HEK293 (cell line): ENCODE data around the gene CEP68.

ENCODE experiments used
- BCL11B ChIP-seq: fragments of 450-650 bp; formaldehyde crosslinking; IDR thresholded peaks from 2 replicates; pipeline ENCODE4 v1.5.1; 2016; ENCODE audit warnings: low read depth, missing biosample characterization, missing genetic modification characterization
- GLI4 ChIP-seq: fragments of 450-650 bp; formaldehyde crosslinking; IDR thresholded peaks from 2 replicates; pipeline ENCODE4 v1.5.1; 2016; ENCODE audit warnings: missing biosample characterization, missing genetic modification characterization
- SP3 ChIP-seq: fragments of 450-650 bp; formaldehyde crosslinking; IDR thresholded peaks from 2 replicates; pipeline ENCODE4 v1.5.1; 2016; ENCODE audit warnings: missing biosample characterization, missing genetic modification characterization
- ZBTB8A ChIP-seq: fragments of 450-650 bp; formaldehyde crosslinking; IDR thresholded peaks from 2 replicates; pipeline ENCODE4 v1.5.1; 2016; ENCODE audit warnings: missing biosample characterization, missing genetic modification characterization
- ZNF112 ChIP-seq: fragments of 450-650 bp; formaldehyde crosslinking; IDR thresholded peaks from 2 replicates; pipeline ENCODE4 v1.5.0; 2017; ENCODE audit warnings: missing biosample characterization, missing genetic modification characterization
- ZNF157 ChIP-seq: fragments of 450-650 bp; formaldehyde crosslinking; IDR thresholded peaks from 2 replicates; pipeline ENCODE4 v1.5.1; 2016; ENCODE audit warnings: missing biosample characterization, missing genetic modification characterization
- ZNF175 ChIP-seq: fragments of 450-650 bp; formaldehyde crosslinking; IDR thresholded peaks from 2 replicates; pipeline ENCODE4 v1.5.1; 2016; ENCODE audit warnings: missing biosample characterization, missing genetic modification characterization
- ZNF2 ChIP-seq: fragments of 450-650 bp; formaldehyde crosslinking; IDR thresholded peaks from 2 replicates; pipeline ENCODE4 v1.5.1; 2016; ENCODE audit warnings: missing biosample characterization, missing genetic modification characterization
- ZNF266 ChIP-seq: fragments of 450-650 bp; formaldehyde crosslinking; IDR thresholded peaks from 2 replicates; pipeline ENCODE4 v1.5.1; 2016; ENCODE audit warnings: missing biosample characterization, missing genetic modification characterization, low read depth
- ZNF324 ChIP-seq: fragments of 450-650 bp; formaldehyde crosslinking; IDR thresholded peaks from 2 replicates; pipeline ENCODE4 v1.5.1; 2016; ENCODE audit warnings: missing biosample characterization, missing genetic modification characterization
- ZNF341 ChIP-seq: fragments of 450-650 bp; formaldehyde crosslinking; IDR thresholded peaks from 2 replicates; pipeline ENCODE4; 2016; ENCODE audit warnings: low read depth, missing biosample characterization, missing genetic modification characterization
- ZNF501 ChIP-seq: fragments of 450-650 bp; formaldehyde crosslinking; IDR thresholded peaks from 2 replicates; pipeline ENCODE4 v1.5.1; 2016; ENCODE audit warnings: missing biosample characterization, missing genetic modification characterization
- ZNF561 ChIP-seq: fragments of 450-650 bp; IDR thresholded peaks from 2 replicates; pipeline ENCODE4 v1.5.1; 2018; ENCODE audit warnings: missing biosample characterization, missing genetic modification characterization, borderline replicate concordance
- ZNF785 ChIP-seq: fragments of 450-650 bp; formaldehyde crosslinking; IDR thresholded peaks from 2 replicates; pipeline ENCODE4 v1.5.1; 2016; ENCODE audit warnings: missing biosample characterization, missing genetic modification characterization
- ZNF791 ChIP-seq: fragments of 450-650 bp; formaldehyde crosslinking; IDR thresholded peaks from 2 replicates; pipeline ENCODE4 v1.5.1; 2016; ENCODE audit warnings: missing biosample characterization, missing genetic modification characterization
- ZNF792 ChIP-seq: fragments of 450-650 bp; formaldehyde crosslinking; IDR thresholded peaks from 2 replicates; pipeline ENCODE4 v1.5.1; 2016; ENCODE audit warnings: missing biosample characterization, missing genetic modification characterization
- ZSCAN16 ChIP-seq: fragments of 450-650 bp; formaldehyde crosslinking; IDR thresholded peaks from 2 replicates; pipeline ENCODE4 v1.5.1; 2016; ENCODE audit warnings: missing biosample characterization, missing genetic modification characterization
- TF ChIP-seq, protein P1 (sequence below): fragments of 450-650 bp; formaldehyde crosslinking; IDR thresholded peaks from 2 replicates; pipeline ENCODE4 v1.5.1; 2016; ENCODE audit warnings: missing biosample characterization, missing genetic modification characterization, borderline replicate concordance
- TF ChIP-seq, protein P2 (sequence below): fragments of 450-650 bp; formaldehyde crosslinking; IDR thresholded peaks from 2 replicates; pipeline ENCODE4 v1.5.1; 2016; ENCODE audit warnings: missing biosample characterization, missing genetic modification characterization
- TF ChIP-seq, protein P3 (sequence below): fragments of 450-650 bp; formaldehyde crosslinking; IDR thresholded peaks from 2 replicates; pipeline ENCODE4 v1.5.1; 2016; ENCODE audit warnings: missing biosample characterization, missing genetic modification characterization
- TF ChIP-seq, protein P4 (sequence below): fragments of 450-650 bp; formaldehyde crosslinking; IDR thresholded peaks from 2 replicates; pipeline ENCODE4 v1.5.1; 2017; ENCODE audit warnings: missing biosample characterization, missing genetic modification characterization
- TF ChIP-seq, protein P5 (sequence below): fragments of 450-650 bp; formaldehyde crosslinking; IDR thresholded peaks from 2 replicates; pipeline ENCODE4 v1.5.1; 2016; ENCODE audit warnings: missing biosample characterization, missing genetic modification characterization
- TF ChIP-seq, protein P6 (sequence below): fragments of 450-650 bp; formaldehyde crosslinking; IDR thresholded peaks from 2 replicates; pipeline ENCODE4 v1.5.1; 2016; ENCODE audit warnings: missing biosample characterization, missing genetic modification characterization

CEP68 gene

DNA sequence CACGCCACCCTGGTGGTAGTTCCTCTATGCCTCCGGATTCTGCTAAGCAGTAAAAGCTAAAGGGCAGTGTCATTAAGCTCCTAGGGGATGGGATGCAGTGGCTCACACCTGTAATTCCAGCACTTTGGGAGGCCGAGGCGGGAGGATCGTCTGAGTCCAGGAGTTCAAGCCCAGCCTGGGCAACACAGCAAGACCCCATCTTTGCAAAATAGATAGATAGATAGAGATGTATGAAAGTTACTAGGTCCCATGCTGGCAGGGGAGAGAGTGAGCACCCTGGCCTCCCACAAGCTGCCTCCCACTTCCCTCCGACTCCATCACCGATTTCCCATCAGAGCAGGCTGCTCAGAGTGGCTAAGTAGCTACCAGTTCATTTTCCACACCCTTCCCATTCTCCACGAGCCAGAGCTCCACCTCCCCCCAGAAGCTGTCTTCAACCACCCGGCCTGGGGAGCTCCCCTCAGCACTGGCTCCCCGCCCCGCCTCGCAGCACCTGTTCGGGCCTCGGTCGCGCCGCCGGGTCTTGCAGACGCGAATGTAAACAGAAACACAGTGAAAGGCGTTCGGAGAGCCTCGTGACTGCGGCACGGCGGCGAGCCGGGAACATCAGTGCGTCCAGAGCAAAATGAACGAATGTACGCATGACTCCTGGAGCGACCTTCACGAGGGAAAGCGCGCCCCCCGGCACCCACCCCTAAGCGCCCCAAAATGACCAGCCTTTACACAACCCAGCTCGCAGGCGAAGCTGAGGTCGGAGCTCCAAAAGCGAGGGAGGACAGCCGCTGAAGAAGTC lies 598 bp upstream of the CEP68 start (continued):
- no peak for TF ChIP-seq GLI4
- no peak for TF ChIP-seq ZNF175 (tag by site-specific recombination)
- TF ChIP-seq ZNF324: 0 out of 2 replicates have a peak, but pooled peaks have one; percentile 29
- TF ChIP-seq ZNF561 (tag by site-specific recombination): no peak
- TF ChIP-seq, protein P1, sequence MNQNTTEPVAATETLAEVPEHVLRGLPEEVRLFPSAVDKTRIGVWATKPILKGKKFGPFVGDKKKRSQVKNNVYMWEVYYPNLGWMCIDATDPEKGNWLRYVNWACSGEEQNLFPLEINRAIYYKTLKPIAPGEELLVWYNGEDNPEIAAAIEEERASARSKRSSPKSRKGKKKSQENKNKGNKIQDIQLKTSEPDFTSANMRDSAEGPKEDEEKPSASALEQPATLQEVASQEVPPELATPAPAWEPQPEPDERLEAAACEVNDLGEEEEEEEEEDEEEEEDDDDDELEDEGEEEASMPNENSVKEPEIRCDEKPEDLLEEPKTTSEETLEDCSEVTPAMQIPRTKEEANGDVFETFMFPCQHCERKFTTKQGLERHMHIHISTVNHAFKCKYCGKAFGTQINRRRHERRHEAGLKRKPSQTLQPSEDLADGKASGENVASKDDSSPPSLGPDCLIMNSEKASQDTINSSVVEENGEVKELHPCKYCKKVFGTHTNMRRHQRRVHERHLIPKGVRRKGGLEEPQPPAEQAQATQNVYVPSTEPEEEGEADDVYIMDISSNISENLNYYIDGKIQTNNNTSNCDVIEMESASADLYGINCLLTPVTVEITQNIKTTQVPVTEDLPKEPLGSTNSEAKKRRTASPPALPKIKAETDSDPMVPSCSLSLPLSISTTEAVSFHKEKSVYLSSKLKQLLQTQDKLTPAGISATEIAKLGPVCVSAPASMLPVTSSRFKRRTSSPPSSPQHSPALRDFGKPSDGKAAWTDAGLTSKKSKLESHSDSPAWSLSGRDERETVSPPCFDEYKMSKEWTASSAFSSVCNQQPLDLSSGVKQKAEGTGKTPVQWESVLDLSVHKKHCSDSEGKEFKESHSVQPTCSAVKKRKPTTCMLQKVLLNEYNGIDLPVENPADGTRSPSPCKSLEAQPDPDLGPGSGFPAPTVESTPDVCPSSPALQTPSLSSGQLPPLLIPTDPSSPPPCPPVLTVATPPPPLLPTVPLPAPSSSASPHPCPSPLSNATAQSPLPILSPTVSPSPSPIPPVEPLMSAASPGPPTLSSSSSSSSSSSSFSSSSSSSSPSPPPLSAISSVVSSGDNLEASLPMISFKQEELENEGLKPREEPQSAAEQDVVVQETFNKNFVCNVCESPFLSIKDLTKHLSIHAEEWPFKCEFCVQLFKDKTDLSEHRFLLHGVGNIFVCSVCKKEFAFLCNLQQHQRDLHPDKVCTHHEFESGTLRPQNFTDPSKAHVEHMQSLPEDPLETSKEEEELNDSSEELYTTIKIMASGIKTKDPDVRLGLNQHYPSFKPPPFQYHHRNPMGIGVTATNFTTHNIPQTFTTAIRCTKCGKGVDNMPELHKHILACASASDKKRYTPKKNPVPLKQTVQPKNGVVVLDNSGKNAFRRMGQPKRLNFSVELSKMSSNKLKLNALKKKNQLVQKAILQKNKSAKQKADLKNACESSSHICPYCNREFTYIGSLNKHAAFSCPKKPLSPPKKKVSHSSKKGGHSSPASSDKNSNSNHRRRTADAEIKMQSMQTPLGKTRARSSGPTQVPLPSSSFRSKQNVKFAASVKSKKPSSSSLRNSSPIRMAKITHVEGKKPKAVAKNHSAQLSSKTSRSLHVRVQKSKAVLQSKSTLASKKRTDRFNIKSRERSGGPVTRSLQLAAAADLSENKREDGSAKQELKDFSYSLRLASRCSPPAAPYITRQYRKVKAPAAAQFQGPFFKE (tag by site-specific recombination): no peak
- TF ChIP-seq ZNF785 (tag by site-specific recombination): no peak
- peak; percentile 84 for TF ChIP-seq ZNF501 (tag by site-specific recombination)
- no peak for TF ChIP-seq ZNF157 (tag by site-specific recombination)
- TF ChIP-seq, protein P2, sequence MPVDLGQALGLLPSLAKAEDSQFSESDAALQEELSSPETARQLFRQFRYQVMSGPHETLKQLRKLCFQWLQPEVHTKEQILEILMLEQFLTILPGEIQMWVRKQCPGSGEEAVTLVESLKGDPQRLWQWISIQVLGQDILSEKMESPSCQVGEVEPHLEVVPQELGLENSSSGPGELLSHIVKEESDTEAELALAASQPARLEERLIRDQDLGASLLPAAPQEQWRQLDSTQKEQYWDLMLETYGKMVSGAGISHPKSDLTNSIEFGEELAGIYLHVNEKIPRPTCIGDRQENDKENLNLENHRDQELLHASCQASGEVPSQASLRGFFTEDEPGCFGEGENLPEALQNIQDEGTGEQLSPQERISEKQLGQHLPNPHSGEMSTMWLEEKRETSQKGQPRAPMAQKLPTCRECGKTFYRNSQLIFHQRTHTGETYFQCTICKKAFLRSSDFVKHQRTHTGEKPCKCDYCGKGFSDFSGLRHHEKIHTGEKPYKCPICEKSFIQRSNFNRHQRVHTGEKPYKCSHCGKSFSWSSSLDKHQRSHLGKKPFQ: no peak
- no peak for TF ChIP-seq BCL11B (tag by site-specific recombination)
- TF ChIP-seq ZNF792 (tag by site-specific recombination): no peak
- peak; percentile 73 for TF ChIP-seq ZBTB8A (tag by site-specific recombination)
- TF ChIP-seq, protein P3, sequence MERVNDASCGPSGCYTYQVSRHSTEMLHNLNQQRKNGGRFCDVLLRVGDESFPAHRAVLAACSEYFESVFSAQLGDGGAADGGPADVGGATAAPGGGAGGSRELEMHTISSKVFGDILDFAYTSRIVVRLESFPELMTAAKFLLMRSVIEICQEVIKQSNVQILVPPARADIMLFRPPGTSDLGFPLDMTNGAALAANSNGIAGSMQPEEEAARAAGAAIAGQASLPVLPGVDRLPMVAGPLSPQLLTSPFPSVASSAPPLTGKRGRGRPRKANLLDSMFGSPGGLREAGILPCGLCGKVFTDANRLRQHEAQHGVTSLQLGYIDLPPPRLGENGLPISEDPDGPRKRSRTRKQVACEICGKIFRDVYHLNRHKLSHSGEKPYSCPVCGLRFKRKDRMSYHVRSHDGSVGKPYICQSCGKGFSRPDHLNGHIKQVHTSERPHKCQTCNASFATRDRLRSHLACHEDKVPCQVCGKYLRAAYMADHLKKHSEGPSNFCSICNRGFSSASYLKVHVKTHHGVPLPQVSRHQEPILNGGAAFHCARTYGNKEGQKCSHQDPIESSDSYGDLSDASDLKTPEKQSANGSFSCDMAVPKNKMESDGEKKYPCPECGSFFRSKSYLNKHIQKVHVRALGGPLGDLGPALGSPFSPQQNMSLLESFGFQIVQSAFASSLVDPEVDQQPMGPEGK (tag by site-specific recombination): peak; percentile 33
- 0 out of 2 replicates have a peak, but pooled peaks have one; percentile 70 for TF ChIP-seq ZSCAN16 (tag by site-specific recombination)
- TF ChIP-seq, protein P4, sequence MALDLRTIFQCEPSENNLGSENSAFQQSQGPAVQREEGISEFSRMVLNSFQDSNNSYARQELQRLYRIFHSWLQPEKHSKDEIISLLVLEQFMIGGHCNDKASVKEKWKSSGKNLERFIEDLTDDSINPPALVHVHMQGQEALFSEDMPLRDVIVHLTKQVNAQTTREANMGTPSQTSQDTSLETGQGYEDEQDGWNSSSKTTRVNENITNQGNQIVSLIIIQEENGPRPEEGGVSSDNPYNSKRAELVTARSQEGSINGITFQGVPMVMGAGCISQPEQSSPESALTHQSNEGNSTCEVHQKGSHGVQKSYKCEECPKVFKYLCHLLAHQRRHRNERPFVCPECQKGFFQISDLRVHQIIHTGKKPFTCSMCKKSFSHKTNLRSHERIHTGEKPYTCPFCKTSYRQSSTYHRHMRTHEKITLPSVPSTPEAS (tag by site-specific recombination): 0 out of 2 replicates have a peak, but pooled peaks have one; percentile 17
- TF ChIP-seq SP3 (tag by site-specific recombination): no peak
- no peak for TF ChIP-seq ZNF266 (tag by site-specific recombination)
- peak; percentile 20; the same call in 1 of the 2 replicates for TF ChIP-seq ZNF2 (tag by site-specific recombination)
- TF ChIP-seq ZNF791 (tag by site-specific recombination): 0 out of 2 replicates have a peak, but pooled peaks have one; percentile 15
- peak; percentile 62 for TF ChIP-seq ZNF341 (tag by site-specific recombination)
- TF ChIP-seq, protein P5, sequence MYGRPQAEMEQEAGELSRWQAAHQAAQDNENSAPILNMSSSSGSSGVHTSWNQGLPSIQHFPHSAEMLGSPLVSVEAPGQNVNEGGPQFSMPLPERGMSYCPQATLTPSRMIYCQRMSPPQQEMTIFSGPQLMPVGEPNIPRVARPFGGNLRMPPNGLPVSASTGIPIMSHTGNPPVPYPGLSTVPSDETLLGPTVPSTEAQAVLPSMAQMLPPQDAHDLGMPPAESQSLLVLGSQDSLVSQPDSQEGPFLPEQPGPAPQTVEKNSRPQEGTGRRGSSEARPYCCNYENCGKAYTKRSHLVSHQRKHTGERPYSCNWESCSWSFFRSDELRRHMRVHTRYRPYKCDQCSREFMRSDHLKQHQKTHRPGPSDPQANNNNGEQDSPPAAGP (tag by site-specific recombination): 0 out of 2 replicates have a peak, but pooled peaks have one; percentile 18
- TF ChIP-seq, protein P6, sequence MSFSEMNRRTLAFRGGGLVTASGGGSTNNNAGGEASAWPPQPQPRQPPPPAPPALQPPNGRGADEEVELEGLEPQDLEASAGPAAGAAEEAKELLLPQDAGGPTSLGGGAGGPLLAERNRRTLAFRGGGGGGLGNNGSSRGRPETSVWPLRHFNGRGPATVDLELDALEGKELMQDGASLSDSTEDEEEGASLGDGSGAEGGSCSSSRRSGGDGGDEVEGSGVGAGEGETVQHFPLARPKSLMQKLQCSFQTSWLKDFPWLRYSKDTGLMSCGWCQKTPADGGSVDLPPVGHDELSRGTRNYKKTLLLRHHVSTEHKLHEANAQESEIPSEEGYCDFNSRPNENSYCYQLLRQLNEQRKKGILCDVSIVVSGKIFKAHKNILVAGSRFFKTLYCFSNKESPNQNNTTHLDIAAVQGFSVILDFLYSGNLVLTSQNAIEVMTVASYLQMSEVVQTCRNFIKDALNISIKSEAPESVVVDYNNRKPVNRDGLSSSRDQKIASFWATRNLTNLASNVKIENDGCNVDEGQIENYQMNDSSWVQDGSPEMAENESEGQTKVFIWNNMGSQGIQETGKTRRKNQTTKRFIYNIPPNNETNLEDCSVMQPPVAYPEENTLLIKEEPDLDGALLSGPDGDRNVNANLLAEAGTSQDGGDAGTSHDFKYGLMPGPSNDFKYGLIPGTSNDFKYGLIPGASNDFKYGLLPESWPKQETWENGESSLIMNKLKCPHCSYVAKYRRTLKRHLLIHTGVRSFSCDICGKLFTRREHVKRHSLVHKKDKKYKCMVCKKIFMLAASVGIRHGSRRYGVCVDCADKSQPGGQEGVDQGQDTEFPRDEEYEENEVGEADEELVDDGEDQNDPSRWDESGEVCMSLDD (tag by site-specific recombination): 0 out of 2 replicates have a peak, but pooled peaks have one; percentile 71
- no peak for TF ChIP-seq ZNF112 (tag by site-specific recombination)
